Thoracic aorta (tissue), 2 donors: ENCODE measurements around the gene DCHS1. TPM values are rescaled to one million over a fixed set of nuclear protein-coding genes. Genes with fewer than 3 reads are reported as not detected.

Experiments
- ATAC-seq: fragments of 150-250 bp; one replicate; pipeline ENCODE4 v1.8.0; 2017; ENCODE audit warnings: low read depth; ENCODE audit not compliant: insufficient number of reproducible peaks, low FRiP score
- DNase-seq: peaks from one replicate; pipeline ENCODE4 v3.0.0-alpha.2; 2020; ENCODE audit warnings: low spot score
- H3K27ac ChIP-seq, 2 donors: fragments of 200-600 bp; sonication (generic); 1 replicate in 1 of 2; 2 replicates in 1 of 2; pipeline ENCODE4 v1.5.1; 2016; ENCODE audit warnings: mild to moderate bottlenecking in 2 of 2, moderate library complexity in 2 of 2
- H3K27me3 ChIP-seq: fragments of 200-600 bp; sonication (generic); replicated peaks from 2 replicates; pipeline ENCODE4 v1.6.0; 2016; ENCODE audit warnings: mild to moderate bottlenecking; ENCODE audit not compliant: insufficient read depth
- H3K36me3 ChIP-seq: fragments of 200-600 bp; sonication (generic); one replicate; pipeline ENCODE4 v1.5.1; 2016
- H3K4me1 ChIP-seq, 2 donors: fragments of 200-600 bp; sonication (generic); 1 replicate in 1 of 2; 2 replicates in 1 of 2; pipeline versions ENCODE4 v1.5.1 to v1.6.0; 2016; ENCODE audit warnings: low read depth in 2 of 2, mild to moderate bottlenecking in 1 of 2; ENCODE audit not compliant: control insufficient read depth in 1 of 2
- H3K4me3 ChIP-seq: fragments of 200-600 bp; sonication (generic); 2 replicates; pipeline ENCODE4 v1.5.1; 2016; ENCODE audit warnings: mild to moderate bottlenecking
- H3K9me3 ChIP-seq: fragments of 200-600 bp; sonication (generic); 2 replicates; pipeline ENCODE4 v1.5.1; 2016
- total RNA-seq, 2 donors: library from RNA; depleted of rRNA; stranded (reverse); fragments of >200 nt; gene quantifications; one replicate each; pipeline versions ENCODE4 v1.1.0 to v1.2.3, GENCODE V29; 2016
- TF ChIP-seq, protein P1 (sequence below): fragments of 200-600 bp; sonication (generic); IDR thresholded peaks from one replicate; pipeline ENCODE4 v1.5.1; 2019; ENCODE audit warnings: antibody characterized with exemption

The DCHS1 gene
- total RNA-seq, 2 donors from 2014 or later, result 62.3 to 73.5 TPM

DNA sequence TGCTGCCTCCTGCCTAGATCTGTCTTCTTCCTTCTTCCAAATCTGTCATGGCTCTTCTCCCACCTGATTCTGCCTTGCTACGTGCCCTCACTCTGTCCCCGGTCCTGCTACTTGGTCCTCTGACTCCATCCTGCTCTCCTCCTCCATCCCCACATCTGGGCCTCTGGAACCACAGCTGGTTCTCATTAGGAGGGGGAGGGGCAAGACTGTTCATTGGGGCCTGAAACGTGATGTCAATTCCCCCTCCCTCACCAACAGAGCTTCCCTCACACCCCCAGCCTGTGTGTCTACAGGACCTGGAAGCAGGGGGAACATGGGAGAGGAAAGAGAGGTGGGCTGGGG lies 9.1 kb downstream of the DCHS1 start:
- TF ChIP-seq, protein P1, sequence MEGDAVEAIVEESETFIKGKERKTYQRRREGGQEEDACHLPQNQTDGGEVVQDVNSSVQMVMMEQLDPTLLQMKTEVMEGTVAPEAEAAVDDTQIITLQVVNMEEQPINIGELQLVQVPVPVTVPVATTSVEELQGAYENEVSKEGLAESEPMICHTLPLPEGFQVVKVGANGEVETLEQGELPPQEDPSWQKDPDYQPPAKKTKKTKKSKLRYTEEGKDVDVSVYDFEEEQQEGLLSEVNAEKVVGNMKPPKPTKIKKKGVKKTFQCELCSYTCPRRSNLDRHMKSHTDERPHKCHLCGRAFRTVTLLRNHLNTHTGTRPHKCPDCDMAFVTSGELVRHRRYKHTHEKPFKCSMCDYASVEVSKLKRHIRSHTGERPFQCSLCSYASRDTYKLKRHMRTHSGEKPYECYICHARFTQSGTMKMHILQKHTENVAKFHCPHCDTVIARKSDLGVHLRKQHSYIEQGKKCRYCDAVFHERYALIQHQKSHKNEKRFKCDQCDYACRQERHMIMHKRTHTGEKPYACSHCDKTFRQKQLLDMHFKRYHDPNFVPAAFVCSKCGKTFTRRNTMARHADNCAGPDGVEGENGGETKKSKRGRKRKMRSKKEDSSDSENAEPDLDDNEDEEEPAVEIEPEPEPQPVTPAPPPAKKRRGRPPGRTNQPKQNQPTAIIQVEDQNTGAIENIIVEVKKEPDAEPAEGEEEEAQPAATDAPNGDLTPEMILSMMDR, result no peak
- ATAC-seq (no peak), DNase-seq (no peak)
- no peaks in the 10 kb centered on the region for H3K36me3 ChIP-seq
- peak overlapping the region; percentile 76 to 83 for H3K27ac ChIP-seq
- peak overlapping the region; percentile 35 for H3K4me3 ChIP-seq
- H3K27me3 ChIP-seq, result no peaks in the 10 kb centered on the region
- no peaks in the 10 kb centered on the region for H3K9me3 ChIP-seq
- H3K4me1 ChIP-seq, result peaks cover 29 to 48% of the 10 kb centered on the region in 2 donors

DNA sequence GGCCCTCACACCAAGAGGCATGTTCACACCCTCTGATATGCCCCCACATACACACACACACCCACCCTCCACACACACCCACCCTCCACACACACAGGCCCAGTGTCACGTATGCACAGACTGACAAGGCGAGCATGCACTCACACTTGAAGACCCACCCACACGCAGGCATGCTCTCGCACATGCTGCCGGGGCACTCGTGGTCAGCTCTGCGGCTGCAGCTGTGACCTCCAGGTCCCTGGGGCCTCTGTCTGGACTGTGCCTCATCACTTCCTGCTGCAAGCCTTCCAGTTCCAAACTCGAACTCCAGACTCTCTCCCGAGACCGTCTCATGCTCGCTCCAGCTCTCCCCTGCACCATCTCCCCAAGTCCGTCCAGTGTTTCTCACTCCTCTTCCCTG lies 9.5 kb downstream of the DCHS1 start:
- H3K27me3 ChIP-seq, result no peaks in the 10 kb centered on the region
- peak overlapping the region; percentile 76 to 83 for H3K27ac ChIP-seq
- TF ChIP-seq, protein P1, result no peak
- DNase-seq, result no peak
- no peak for ATAC-seq
- H3K9me3 ChIP-seq, result no peaks in the 10 kb centered on the region
- peak overlapping the region; percentile 35 for H3K4me3 ChIP-seq
- peaks cover 29 to 52% of the 10 kb centered on the region in 2 donors for H3K4me1 ChIP-seq
- H3K36me3 ChIP-seq, result no peaks in the 10 kb centered on the region

DNA sequence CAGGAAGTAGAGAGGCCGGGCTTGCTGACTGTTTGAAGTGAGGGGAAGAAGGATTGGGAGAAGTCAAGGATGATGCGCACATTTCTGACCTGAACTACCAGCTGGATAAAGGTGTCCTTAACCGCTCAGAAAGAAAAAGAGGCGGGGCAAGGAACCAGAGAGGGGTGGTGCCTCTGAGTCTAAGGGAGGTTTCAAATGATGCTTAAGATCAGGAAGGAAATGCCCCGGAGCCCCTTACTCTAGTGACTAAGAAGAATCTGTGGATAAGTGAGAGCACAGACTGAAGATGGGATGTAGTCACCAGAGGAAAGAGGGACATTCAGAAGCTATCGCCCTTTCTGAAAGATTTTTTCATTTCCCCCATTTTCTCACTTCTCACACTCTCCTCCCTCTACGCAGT lies 12.7 kb downstream of the DCHS1 start:
- H3K27ac ChIP-seq, result no peak overlapping the region
- DNase-seq, result no peak
- TF ChIP-seq, protein P1, result no peak
- peaks cover 30 to 57% of the 10 kb centered on the region in 2 donors for H3K4me1 ChIP-seq
- H3K9me3 ChIP-seq, result no peaks in the 10 kb centered on the region
- ATAC-seq, result no peak
- H3K4me3 ChIP-seq, result no peak overlapping the region
- peaks cover 7% of the 10 kb centered on the region for H3K36me3 ChIP-seq
- H3K27me3 ChIP-seq, result no peaks in the 10 kb centered on the region

DNA sequence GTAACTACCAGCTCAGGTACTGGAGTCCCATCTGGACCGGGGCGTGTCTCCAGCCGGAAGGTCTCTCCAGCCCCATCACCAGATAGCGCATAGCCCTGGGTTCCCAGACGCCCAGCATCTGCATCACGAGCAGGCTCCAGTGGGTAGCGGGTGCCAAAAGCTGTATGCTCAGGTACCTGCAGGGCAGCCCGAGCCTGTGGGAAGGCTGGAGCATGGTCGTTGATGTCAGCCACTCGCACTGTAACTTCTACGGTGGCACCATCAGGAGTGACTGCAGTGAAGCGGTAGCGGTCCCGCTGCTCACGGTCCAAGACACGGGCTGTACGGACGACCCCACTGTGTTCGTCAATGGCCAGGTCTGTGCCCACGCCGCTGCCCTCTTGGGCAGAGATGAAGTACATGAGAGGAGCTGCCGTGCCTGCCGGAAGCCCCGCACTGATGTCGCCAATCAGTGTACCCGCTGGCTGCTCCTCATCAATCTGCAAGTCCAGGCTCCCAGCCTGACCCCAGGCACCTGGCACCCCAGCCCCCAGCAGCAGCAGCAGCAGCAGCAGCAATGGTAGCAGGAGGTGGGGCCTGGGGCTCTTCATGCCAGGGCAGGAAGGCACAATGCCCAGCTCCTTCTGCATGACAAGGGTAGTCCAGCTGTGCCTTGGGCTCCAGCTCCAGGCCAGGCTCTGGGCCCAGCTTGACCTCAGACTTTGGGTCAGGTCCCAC lies 14.5 kb downstream of the DCHS1 start:
- Histone ChIP-seq H3K9me3 (no peaks in the 10 kb centered on the region), H3K27ac (no peak overlapping the region), H3K36me3 (peaks cover 7% of the 10 kb centered on the region), H3K4me3 (no peak overlapping the region), H3K4me1 (peaks cover 21 to 57% of the 10 kb centered on the region in 2 donors), H3K27me3 (no peaks in the 10 kb centered on the region)
- TF ChIP-seq, protein P1, result no peak
- ATAC-seq (no peak), DNase-seq (no peak)

DNA sequence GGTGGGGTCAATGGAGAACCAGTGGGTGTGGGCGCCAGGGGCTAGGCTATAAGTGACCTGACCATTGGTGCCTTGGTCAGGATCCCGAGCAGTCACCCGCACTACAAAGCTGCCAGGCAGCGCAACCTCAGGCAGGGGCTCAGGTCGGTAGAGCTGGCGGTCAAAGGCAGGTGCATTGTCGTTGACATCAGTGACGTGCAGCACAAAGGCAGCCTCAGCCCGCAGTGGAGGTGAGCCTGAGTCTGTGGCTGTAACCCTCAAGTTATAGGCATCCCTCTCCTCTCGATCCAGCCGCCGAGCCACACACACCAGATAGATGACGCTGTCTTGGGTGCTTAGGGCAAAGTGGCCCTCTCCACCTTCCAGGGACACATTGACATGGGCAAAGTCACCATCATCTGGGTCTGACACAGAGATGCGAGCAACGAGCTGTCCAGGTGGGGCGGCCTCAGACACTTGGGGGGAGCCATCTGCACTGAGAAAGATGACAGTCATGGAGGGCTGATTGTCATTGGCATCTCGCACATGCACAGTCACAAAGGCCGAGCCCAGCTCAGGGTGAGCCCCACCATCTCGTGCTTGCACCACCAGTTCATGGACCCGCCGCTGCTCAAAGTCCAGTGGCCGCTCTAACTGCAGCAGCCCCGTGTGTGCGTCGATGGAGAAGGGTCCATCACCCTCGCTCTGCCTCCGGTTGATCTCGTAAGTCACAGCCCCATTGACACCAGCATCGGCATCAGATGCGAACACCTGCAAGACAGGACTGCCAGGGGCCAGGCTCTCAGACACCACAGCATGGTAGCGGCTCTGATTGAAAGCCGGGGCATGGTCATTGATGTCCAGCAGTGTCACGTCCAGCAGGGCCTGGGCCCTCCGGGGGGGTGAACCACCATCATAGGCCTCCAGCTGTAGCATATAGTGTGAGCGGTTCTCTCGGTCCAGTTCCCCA lies 15.3 kb downstream of the DCHS1 start:
- TF ChIP-seq, protein P1, result no peak
- Histone ChIP-seq H3K27ac (no peak overlapping the region), H3K27me3 (no peaks in the 10 kb centered on the region), H3K9me3 (no peaks in the 10 kb centered on the region), H3K4me3 (no peak overlapping the region), H3K4me1 (peaks cover 25 to 57% of the 10 kb centered on the region in 2 donors), H3K36me3 (peaks cover 7% of the 10 kb centered on the region)
- DNase-seq (no peak), ATAC-seq (no peak)
